ENCODE data around the gene ARID3A.

ARID3A gene

DNA sequence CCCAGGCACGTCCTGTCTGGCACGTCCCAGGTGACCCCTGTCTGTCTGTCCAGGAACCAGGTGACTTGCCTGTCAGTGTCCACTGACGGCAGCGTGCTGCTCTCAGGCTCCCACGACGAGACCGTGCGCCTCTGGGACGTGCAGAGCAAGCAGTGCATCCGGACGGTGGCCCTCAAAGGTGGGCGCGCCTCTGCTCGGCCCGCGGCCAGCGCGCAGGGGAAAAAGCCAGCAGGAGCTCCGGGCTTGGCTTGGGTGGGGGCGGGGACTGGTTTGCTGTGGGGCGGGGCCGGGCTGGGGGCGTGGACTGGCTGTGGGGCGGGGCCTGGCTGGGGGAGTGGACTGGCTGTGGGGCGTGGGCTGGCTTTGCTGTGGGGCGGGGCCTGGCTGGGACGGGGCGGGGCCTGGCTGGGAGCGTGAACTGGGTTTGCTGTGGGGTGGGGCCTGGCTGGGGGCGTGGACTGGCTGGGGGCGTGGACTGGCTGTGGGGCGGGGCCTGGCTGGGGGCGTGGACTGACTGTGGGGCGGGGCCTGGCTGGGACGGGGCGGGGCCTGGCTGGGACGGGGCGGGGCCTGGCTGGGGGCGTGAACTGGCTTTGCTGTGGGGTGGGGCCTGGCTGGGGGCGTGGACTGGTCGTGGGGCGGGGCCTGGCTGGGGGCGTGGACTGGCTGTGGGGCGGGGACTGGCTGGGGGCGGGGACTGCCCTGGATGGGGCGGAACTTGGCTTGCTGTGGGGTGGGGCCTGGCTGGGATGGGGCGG lies 65.5 kb downstream of the ARID3A start:
- no peak for DNase-seq (ENCODE audit: low read depth)

DNA sequence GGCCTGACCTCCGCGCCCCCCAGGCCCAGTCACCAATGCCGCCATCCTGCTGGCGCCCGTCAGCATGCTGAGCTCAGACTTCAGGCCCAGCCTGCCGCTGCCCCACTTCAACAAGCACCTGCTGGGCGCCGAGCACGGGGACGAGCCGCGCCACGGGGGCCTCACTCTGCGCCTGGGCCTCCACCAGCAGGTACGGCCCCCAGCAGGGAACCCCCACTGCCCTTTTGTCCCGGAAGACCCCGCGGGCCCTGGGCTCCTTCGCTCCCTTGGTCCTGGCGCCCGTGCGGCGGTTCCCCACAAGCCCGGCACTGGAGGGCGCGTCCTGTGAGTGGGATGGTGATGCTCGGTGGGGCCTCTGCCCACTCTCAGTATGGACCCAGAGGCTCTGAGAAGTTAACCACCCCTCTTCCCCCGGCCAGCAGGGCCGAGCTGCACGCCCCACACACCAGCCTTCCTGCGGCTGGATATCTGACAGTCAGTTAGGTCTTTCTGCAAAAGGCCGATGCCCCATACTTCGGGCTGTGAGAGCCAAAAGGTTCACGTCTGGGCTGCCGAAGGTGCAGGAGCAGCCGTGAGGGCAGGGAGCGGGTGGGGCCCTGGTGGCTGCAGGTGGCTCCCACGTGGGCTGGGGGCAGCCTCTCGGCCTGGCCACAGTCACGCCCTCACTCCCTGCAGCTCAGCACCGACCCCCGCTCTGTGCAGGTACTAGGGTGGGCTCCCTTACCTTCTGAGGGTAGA lies 66.3 kb downstream of the ARID3A start:
- no peak for DNase-seq (ENCODE audit: low read depth)

DNA sequence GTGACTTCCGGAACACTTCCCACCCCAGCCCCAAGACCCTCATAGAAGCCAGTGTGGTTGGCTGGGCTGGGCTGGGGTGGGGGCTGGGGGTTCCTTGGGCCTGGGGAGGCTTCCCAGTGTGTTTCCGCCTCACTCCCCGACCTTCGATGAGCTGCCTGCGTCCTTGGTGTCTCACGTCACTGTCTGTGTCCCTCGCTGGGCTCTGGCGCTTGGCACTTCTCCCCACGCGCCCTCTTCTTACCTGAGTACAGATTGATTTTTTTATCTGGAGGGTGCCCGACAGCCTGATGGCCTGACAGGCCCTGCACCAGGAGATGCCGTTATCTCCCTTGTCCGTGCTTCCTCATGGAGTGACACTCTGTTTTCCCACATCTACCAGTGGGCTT lies 66.8 kb downstream of the ARID3A start:
- DNase-seq (ENCODE audit: low read depth) = no peak

DNA sequence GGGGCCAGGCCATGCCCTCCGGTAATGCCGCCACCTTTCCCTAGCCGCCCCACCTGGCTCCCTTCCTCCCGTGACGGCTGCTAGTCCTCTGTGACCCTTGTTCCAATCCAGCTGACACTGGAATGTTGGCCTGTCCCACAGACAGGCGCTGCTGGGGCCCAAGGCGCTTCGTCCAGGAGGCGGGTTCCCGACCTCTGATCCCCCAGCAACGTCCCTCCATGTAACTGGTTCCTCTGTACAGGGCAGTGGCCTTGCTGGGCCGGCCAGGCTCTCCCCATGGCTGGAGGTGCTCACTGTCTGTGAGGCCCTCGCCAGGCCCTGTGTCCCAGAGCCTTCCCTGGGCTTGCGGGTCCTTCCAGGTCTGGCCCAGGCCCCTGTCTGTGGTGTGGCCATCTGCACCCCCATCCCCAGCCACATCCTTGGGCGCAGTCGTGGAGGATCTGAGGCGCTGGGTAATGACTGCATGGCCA lies 67.6 kb downstream of the ARID3A start:
- DNase-seq (ENCODE audit: low read depth) = no peak

DNA sequence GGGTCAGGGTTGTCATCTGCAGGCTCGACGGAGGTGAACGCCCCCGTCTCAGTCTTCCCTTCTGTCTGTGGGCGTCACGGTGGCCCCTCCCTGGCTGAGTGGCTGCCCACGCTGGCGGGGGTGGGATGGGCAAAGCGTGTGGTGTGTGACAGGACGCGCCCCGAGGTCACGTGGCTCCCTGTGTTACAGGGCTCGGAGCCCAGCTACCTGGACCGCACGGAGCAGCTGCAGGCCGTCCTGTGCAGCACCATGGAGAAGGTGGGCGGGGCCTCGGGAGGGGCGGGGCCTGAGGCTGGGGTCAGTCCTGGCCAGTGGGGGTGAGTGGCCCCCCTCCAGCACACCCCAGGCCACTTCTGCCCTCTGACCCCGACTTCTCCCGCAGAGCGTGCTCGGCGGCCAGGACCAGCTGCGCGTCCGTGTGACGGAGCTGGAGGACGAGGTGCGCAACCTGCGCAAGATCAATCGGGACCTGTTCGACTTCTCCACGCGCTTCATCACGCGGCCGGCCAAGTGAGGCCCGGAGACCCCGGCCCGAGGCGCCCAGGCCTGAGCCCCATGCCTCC lies 68.1 kb downstream of the ARID3A start:
- DNase-seq (ENCODE audit: low read depth) = no peak

DNA sequence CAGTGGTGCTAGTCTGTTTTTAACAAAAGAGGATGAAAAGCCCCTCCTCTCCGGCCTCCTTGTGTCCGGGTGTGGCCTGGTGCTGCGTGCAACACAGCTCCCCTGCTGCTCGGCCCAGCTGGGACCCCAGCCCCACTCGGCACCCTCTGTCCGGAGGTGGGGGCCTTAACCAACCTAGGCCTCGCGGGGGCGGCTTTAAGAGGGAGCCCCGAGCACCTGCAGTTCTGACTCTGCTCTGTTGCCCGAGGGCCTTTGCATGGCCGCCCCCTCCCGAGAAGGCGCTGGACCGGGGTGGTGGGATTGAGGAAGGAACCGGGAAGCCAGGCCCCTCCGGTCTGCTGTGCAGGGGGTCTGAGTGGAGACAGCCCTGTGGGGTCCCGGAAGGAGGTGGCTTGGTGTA lies 68.7 kb downstream of the ARID3A start:
- no peak for DNase-seq (ENCODE audit: low read depth)

DNA sequence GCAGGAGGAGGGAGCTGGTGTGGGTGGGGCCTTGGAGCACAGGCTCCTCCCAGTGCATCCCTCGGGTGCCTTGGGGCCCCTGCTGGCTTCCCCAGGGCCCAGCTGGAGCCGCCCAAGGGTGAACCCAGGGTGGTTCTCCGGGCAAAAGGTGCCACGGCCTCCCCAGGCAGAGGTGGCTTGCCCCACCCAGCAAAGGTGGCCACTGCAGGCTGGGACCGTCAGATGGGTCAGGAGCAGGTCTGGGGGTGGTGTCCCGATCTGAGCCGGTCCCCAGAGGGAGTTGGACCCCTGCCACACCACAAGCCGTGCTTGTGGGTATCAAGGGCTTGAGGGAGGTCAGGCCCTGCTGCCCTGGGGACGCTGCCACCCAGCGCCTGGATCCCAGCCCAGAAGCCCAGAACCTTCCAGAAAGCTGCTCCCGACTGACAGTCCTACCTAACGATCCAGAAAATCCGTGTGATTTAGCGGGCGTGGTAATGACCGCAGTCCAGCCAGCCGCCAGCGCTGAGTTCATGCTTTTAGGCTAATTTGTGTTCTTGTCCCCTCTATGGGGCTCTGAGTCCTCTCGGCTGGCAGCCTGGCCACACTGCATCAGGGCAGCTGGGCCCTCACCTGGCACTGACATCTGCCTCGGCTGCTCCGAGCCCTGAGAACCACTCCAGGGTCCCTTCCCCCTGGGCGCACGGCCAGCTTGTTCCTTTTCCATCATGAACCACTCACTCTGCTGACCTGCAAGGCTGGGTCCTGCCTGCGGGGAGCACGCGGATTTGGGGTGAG lies 69.4 kb downstream of the ARID3A start:
- DNase-seq (ENCODE audit: low read depth) = no peak

DNA sequence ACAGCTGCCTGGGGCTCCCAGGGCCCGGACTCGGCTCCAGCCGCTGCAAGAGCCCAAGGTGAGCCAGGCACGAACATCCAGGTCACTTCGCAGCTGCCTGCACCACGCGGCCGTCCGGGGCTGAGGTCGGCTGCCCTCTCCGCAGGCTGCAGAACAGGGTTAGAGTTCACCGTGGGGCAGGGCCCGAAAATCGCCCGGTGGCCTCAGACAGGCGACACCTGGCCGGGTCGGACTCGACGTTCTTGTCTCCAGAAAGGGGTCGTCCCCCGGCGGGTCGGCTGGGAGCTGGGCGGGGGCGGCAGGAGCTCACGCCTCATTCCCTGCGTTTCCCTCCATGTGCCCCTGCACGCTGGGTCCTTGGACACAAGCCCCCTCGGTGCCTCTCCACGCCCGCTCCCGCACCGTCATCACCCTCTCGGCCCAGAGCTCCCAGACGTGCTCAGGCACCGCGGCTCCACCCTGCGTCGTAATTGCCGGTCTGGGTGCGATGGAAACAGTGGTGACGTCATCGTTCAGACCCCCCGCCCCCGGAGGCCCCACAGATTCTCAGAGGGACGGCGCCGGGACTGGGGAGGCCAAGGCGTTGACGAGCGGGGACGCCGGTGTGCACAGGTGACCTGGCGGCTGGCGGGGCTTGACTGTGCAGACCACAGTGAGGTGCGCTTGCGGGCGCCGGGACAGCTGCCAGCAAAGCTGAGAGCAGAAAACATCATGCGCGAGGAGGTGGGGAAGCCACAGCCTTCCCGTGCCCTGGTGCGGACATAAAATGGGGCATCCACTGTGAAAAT lies 70.4 kb downstream of the ARID3A start:
- DNase-seq (ENCODE audit: low read depth) = no peak

DNA sequence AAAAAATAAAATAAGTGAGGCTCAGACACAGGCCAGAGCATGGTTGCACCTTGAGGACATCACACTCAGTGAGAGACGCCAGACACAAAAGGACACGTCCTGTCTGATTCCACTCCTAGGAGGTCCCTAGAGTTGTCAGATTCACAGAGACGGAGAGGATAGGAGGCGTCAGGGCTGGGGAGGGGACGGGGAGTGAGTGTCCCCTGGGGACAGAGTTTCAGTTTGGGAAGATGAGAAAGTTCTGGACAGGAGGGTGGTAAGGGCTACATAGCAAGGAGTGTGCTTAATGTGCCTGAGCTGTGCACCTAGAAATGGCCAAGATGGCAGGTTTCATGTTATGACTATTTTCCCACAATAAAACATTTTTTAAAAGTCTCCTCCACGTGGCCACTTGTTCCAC lies 72.2 kb downstream of the ARID3A start:
- no peak for DNase-seq (ENCODE audit: low read depth)

DNA sequence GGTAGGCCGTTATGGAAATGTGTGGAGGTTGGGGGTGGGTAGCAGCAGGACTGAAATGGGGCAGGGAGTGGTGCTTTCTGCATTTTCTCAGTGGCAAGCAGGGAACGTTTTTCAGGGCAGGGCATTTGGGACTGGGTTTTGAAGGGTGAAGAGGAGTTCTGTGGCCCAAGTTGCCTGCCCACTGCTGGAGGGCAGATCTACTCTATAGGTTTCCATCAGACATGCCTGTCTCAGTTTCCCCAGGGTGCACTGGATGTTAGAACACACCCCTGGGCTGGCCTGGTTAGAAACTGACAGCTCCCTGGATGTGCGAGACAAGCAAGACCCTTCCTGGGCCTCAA lies 73.5 kb downstream of the ARID3A start:
- no peak for DNase-seq (ENCODE audit: low read depth)

DNA sequence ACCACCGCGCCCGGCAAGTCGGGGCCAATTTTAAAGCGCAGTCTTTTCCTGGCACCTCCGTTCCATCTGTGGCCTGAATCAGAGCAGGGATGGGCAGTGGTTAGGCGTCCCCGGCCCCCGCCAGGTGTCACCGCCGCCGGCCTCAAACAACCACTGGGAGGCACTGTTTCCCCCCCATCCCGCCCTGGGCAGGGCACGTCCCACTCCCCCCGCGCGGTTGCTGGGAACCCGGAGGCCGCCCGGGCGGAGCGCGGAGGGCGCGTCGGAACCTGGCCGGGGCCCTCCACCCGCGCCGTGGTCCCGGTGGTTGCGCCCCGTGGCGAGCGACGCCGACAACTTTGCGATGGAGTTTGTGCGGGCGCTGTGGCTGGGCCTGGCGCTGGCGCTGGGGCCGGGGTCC lies 74.3 kb downstream of the ARID3A start, which contains the start of gene GRIN3B:
GRIN3B (plus strand) TSS at position 325 of the 400 bp plus-strand sequence; CDS start at position 344, 19 bp downstream.
- DNase-seq (ENCODE audit: low read depth) = no peak

DNA sequence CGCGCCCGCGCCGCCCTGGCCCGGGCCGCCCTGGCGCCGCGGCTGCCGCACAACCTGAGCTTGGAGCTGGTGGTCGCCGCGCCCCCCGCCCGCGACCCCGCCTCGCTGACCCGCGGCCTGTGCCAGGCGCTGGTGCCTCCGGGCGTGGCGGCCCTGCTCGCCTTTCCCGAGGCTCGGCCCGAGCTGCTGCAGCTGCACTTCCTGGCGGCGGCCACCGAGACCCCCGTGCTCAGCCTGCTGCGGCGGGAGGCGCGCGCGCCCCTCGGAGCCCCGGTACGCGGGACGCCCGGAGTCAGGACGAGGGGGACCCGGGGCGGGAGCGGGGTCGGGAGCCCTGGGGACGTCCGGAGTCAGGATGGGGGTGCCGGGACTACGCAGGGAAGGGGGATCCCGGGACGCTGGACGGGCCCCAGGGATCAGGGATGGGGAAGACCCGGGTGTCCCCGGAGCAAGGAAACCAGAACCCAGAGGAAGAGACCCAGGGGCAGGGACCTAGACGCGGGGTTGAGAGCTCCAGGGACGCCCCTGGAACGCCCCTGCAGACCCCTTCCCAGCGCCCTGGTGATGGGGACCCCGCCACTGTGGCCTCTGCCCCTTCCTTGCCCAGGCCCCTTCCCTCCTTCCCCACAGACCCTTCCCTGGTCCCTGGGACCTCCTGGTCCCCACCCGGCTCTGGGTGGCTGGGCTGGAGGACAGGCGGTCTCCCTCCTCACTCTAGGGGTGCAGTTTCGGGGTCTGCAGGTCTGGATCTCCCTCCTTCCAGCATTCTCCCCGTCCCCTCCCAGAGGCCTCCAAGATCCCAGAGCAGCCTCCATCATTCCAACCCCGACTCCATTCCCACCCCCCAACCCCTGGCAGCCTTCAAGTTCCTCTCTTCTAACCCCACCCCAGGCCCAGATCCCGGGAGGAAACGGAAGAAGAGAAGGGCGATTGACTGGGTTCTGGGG lies 75.0 kb downstream of the ARID3A start:
- no peak for DNase-seq (ENCODE audit: low read depth)

DNA sequence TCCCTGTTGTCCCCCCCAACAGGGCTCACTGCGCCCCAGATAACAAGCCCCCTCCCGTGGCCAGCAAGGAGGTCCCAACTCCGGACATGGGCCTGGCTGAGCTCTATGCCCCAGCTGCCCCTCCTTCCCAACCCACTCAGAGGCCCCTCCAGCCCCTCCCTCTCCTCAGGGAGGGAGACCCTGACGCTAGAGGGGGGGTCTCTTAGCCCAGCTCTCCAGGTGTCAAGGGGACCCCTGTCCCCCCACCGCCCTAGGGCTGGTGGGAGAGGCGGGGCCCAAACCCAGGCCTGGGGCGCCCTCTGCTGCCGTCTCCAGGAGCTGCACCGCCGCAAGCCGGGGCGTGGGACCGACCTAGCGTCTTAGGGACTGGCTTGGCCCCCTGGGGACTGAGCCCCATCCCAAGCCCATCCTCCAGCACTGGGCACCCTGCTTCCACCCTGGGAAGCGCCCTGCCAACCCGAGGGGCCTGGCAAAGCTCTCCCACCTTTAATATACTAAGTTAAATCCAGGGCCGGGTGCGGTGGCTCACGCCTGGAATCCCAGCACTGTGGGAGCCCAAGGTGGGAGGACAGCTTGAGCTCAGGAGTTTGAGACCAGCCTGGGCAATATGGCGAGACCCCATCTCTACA lies 75.8 kb downstream of the ARID3A start:
- DNase-seq (ENCODE audit: low read depth) = no peak

DNA sequence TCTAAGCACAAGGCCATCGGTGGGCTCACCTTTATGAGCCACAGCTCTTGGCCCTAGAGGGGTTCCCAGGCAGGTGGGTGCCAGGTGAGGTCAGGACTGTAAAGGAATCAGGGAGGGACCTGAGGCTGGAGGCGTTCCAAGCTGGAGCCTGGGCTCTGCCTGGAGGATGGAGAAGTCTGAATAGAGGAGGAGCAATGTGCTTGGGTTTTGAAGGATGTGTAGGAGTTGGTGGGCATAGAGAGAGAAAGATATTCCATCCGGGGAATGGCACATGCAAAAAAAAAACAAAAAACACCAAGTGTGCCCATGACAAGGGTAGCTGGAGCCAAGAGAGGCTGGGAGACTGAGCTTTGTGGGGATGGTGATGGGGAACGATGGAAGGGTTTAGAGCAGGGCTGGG lies 76.8 kb downstream of the ARID3A start:
- no peak for DNase-seq (ENCODE audit: low read depth)

DNA sequence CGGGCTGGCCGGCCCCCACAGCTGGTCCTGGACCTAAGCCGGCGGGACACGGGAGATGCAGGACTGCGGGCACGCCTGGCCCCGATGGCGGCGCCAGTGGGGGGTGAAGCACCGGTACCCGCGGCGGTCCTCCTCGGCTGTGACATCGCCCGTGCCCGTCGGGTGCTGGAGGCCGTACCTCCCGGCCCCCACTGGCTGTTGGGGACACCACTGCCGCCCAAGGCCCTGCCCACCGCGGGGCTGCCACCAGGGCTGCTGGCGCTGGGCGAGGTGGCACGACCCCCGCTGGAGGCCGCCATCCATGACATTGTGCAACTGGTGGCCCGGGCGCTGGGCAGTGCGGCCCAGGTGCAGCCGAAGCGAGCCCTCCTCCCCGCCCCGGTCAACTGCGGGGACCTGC lies 77.4 kb downstream of the ARID3A start:
- DNase-seq (ENCODE audit: low read depth) = no peak

DNA sequence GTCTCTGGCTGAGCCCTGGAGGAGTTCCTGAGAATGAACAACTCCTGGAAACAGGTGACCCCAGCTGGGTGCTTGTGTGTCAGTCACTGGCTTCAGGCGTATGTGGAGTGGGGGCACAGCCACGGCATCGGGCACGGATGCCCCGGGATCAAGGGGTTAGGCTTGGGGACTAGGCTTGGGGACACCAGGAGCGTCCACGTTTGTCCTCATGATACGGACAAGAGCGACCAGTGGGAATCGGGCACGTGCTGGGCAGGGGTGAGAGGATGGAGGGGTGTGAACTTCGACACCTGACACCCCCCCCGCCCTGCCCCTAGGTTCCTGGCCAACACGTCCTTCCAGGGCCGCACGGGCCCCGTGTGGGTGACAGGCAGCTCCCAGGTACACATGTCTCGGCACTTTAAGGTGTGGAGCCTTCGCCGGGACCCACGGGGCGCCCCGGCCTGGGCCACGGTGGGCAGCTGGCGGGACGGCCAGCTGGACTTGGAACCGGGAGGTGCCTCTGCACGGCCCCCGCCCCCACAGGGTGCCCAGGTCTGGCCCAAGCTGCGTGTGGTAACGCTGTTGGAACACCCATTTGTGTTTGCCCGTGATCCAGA lies 78.5 kb downstream of the ARID3A start:
- DNase-seq (ENCODE audit: low read depth) = no peak

DNA sequence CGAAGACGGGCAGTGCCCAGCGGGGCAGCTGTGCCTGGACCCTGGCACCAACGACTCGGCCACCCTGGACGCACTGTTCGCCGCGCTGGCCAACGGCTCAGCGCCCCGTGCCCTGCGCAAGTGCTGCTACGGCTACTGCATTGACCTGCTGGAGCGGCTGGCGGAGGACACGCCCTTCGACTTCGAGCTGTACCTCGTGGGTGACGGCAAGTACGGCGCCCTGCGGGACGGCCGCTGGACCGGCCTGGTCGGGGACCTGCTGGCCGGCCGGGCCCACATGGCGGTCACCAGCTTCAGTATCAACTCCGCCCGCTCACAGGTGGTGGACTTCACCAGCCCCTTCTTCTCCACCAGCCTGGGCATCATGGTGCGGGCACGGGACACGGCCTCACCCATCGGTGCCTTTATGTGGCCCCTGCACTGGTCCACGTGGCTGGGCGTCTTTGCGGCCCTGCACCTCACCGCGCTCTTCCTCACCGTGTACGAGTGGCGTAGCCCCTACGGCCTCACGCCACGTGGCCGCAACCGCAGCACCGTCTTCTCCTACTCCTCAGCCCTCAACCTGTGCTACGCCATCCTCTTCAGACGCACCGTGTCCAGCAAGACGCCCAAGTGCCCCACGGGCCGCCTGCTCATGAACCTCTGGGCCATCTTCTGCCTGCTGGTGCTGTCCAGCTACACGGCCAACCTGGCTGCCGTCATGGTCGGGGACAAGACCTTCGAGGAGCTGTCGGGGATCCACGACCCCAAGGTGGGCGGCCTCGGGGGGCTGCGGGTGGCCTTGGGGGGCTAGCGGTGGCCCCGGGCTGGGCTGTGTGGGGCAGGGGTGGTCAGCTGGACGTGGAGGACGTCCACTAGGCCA lies 79.2 kb downstream of the ARID3A start:
- DNase-seq (ENCODE audit: low read depth) = no peak

DNA sequence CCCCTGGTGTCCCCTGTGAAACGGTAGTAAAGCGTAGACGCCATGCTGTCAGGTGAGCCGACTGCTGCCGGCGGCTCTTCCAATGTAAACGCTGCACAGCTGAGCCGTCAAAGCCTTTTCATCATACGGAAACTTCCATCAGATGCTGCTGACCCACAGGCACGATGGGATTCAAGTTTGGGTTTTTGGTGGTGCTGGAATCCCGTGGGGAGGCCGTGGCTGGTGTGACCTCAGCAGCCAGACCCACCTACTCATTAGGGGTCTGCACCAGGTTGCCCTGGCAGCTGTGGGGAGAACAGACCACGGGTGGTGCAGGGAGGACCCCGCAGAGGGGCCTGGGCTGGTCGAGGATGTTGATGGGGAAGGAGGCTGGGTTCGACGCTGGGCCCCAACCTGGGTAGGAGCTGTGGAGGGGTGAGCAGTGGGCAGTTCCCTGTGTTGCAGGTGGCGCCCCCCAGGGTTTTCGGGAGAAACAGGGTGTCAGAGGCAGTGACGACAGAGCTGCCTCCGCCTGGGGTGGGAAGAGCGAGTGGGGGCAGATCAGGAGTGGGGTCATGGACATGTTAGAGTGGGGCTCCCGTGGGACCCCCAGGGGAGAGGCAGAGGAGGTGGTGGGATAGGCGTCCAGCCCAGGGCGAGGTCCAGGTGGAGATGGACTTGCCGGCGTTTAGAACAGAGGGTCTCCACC lies 81.0 kb downstream of the ARID3A start:
- DNase-seq (ENCODE audit: low read depth) = no peak

Data from GM04503 (cell line).